Hepatocyte (in vitro differentiated cells): Measurements from ENCODE around the gene EMCN. TPM values are rescaled to one million over a fixed set of nuclear protein-coding genes. Genes with fewer than 3 reads are reported as not detected.

Experiments
- DNase-seq: peaks from one replicate; pipeline ENCODE4 v3.0.0-alpha.2; 2016; ENCODE audit warnings: low spot score
- H2AFZ ChIP-seq: fragments of 200-600 bp; sonication (generic); 2 replicates; pipeline ENCODE4 v1.6.0; 2016; ENCODE audit warnings: antibody characterized with exemption, mild to moderate bottlenecking
- H3K27ac ChIP-seq: fragments of 200-600 bp; sonication (generic); 2 replicates; pipeline ENCODE4 v1.5.1; 2016; ENCODE audit warnings: mild to moderate bottlenecking
- H3K27me3 ChIP-seq: fragments of 200-600 bp; sonication (generic); 2 replicates; pipeline ENCODE4 v1.6.1; 2016
- H3K36me3 ChIP-seq: fragments of 200-600 bp; sonication (generic); replicated peaks from 2 replicates; pipeline ENCODE4 v1.5.1; 2016; ENCODE audit warnings: low read depth; ENCODE audit not compliant: insufficient read depth
- H3K4me1 ChIP-seq: fragments of 200-600 bp; sonication (generic); 2 replicates; pipeline ENCODE4 v1.5.1; 2016; ENCODE audit warnings: mild to moderate bottlenecking, moderate library complexity; ENCODE audit not compliant: insufficient read depth
- H3K4me2 ChIP-seq: fragments of 200-600 bp; sonication (generic); 2 replicates; pipeline ENCODE4 v1.6.0; 2016
- H3K4me3 ChIP-seq: fragments of 200-600 bp; sonication (generic); 2 replicates; pipeline ENCODE4 v1.5.1; 2016; ENCODE audit warnings: mild to moderate bottlenecking
- H3K79me2 ChIP-seq: fragments of 200-600 bp; sonication (generic); 2 replicates; pipeline ENCODE4 v1.6.0; 2017; ENCODE audit warnings: mild to moderate bottlenecking
- H3K9me2 ChIP-seq: fragments of 200-600 bp; sonication (generic); replicated peaks from 2 replicates; pipeline ENCODE4 v1.6.0; 2017; ENCODE audit warnings: mild to moderate bottlenecking; ENCODE audit not compliant: insufficient read depth
- H3K9me3 ChIP-seq: fragments of 200-600 bp; sonication (generic); 2 replicates; pipeline ENCODE4 v1.5.1; 2016; ENCODE audit warnings: low read depth, mild to moderate bottlenecking
- H4K20me1 ChIP-seq: fragments of 200-600 bp; sonication (generic); 2 replicates; pipeline ENCODE4 v1.6.0; 2016; ENCODE audit warnings: mild to moderate bottlenecking; ENCODE audit not compliant: insufficient read depth, poor library complexity, severe bottlenecking
- CTCF ChIP-seq: fragments of 200-600 bp; sonication (generic); IDR thresholded peaks from 2 replicates; pipeline ENCODE4 v1.5.1; 2016; ENCODE audit warnings: antibody characterized with exemption, mild to moderate bottlenecking; ENCODE audit not compliant: poor library complexity
- EZH2 ChIP-seq: fragments of 200-600 bp; sonication (generic); IDR thresholded peaks from 2 replicates; pipeline ENCODE4 v1.6.1; 2016; ENCODE audit warnings: antibody characterized with exemption, mild to moderate bottlenecking, borderline replicate concordance
- EZH2phosphoT487 ChIP-seq: fragments of 200-600 bp; sonication (generic); IDR thresholded peaks from one replicate; pipeline ENCODE4 v1.6.1; 2018; ENCODE audit warnings: antibody characterized with exemption, mild to moderate bottlenecking, low read depth, moderate library complexity; ENCODE audit not compliant: unreplicated experiment, severe bottlenecking
- WGBS: methylation state at CpG from one replicate; pipeline ENCODE4 v1.1.6; 2016; ENCODE audit warnings: low lambda C conversion rate; ENCODE audit errors: missing lambda C conversion rate; 5-methylcytosine and 5-hydroxymethylcytosine counted together
- polyA plus RNA-seq: library from polyadenylated mRNA; unstranded; fragments of >200 nt; fragmentation: Nextera tagmentation; extraction: Ambion mirVana; gene quantifications from 2 replicates; pipeline ENCODE4 v1.2.1, GENCODE V29; 2016
- total RNA-seq: library from RNA; depleted of rRNA; stranded (reverse); fragments of >200 nt; gene quantifications from 2 replicates; pipeline ENCODE4 v1.2.3, GENCODE V29; 2014

EMCN gene
- total and polyA plus RNA-seq, 2 experiments from 2014 or later = 0.19 to 0.37 TPM

- H3K27me3 ChIP-seq = no peaks in the 10 kb centered on the region
- no peaks in the 10 kb centered on the region for H3K9me2 ChIP-seq
- TF ChIP-seq CTCF = no peak
- TF ChIP-seq EZH2phosphoT487 = no peak
- TF ChIP-seq EZH2 = no peak
- no peaks in the 10 kb centered on the region for H3K9me3 ChIP-seq
- no peak overlapping the region for H2AFZ ChIP-seq
- no peaks in the 10 kb centered on the region for H3K36me3 ChIP-seq
- no peak for DNase-seq
- no peaks in the 10 kb centered on the region for H3K4me1 ChIP-seq
- no peak overlapping the region for H3K4me3 ChIP-seq
- no peaks in the 10 kb centered on the region for H3K79me2 ChIP-seq
- H3K27ac ChIP-seq = no peak overlapping the region
- no peak overlapping the region for H3K4me2 ChIP-seq
- no peaks in the 10 kb centered on the region for H4K20me1 ChIP-seq
Observed at GRCh38 chr4:100492129-100492528, 25.7 kb downstream of the EMCN start.

GRCh38 chr4:100489305-100489704, 28.5 kb downstream of the EMCN start:
- H3K79me2 ChIP-seq = no peaks in the 10 kb centered on the region
- no peaks in the 10 kb centered on the region for H3K9me2 ChIP-seq
- no peaks in the 10 kb centered on the region for H3K4me1 ChIP-seq
- H3K4me3 ChIP-seq = no peak overlapping the region
- H3K27me3 ChIP-seq = no peaks in the 10 kb centered on the region
- TF ChIP-seq CTCF (no peak), EZH2phosphoT487 (no peak), EZH2 (no peak)
- H3K4me2 ChIP-seq = no peak overlapping the region
- H4K20me1 ChIP-seq = no peaks in the 10 kb centered on the region
- H3K36me3 ChIP-seq = no peaks in the 10 kb centered on the region
- DNase-seq = no peak
- no peaks in the 10 kb centered on the region for H3K9me3 ChIP-seq
- no peak overlapping the region for H2AFZ ChIP-seq
- no peak overlapping the region for H3K27ac ChIP-seq

GRCh38 chr4:100486496-100486895, 31.3 kb downstream of the EMCN start:
- WGBS = 88% methylated on average over 3 of the region's 3 CpGs
- Histone ChIP-seq H3K4me3 (no peak overlapping the region), H3K79me2 (no peaks in the 10 kb centered on the region), H4K20me1 (no peaks in the 10 kb centered on the region), H3K9me2 (no peaks in the 10 kb centered on the region), H2AFZ (no peak overlapping the region), H3K36me3 (no peaks in the 10 kb centered on the region), H3K4me2 (no peak overlapping the region), H3K27me3 (no peaks in the 10 kb centered on the region), H3K4me1 (no peaks in the 10 kb centered on the region), H3K9me3 (no peaks in the 10 kb centered on the region), H3K27ac (no peak overlapping the region)
- no peak for TF ChIP-seq EZH2
- no peak for TF ChIP-seq EZH2phosphoT487
- DNase-seq = no peak

DNA sequence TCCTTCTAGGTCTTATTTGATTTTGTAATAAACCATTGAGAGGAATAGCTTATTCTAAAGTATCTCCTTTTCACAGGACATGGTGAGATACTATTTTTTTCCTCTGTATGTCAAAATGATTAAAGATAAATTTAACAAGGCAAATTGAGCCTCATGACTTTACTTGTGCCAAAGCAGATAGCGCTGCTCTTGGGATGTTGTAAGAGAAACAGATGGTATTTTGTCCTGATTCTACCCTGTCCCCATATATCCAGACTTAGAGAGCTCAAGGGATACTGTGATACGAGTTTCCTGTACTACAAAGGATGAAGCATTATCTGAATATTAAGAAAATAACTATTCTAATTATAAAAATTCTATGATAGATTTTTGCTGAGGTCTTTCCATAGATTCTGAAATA, 34.0 kb downstream of the EMCN start:
- Histone ChIP-seq H3K79me2 (no peaks in the 10 kb centered on the region), H4K20me1 (no peaks in the 10 kb centered on the region), H2AFZ (no peak overlapping the region), H3K27me3 (no peaks in the 10 kb centered on the region), H3K9me3 (no peaks in the 10 kb centered on the region), H3K36me3 (no peaks in the 10 kb centered on the region), H3K4me1 (no peaks in the 10 kb centered on the region), H3K27ac (no peak overlapping the region), H3K4me3 (no peak overlapping the region), H3K4me2 (no peak overlapping the region), H3K9me2 (no peaks in the 10 kb centered on the region)
- TF ChIP-seq EZH2 (no peak), EZH2phosphoT487 (no peak), CTCF (no peak)
- DNase-seq = no peak
- WGBS = 59% methylated on average over 2 of the region's 2 CpGs
